IMR-90 (cell line): ENCODE data around the gene SHC2. TPM values are rescaled to one million over a fixed set of nuclear protein-coding genes. Genes with fewer than 3 reads are reported as not detected.

Experiments
- ATAC-seq: fragments of 200-7000 bp; cut with Tn5 transposase; 2 replicates; pipeline ENCODE4 v1.9.1; 2020; ENCODE audit warnings: low read depth, mild to moderate bottlenecking, moderate library complexity
- BruUV-seq: library from RNA; stranded (reverse); fragments of 400-500 nt; replicated peaks from 2 replicates; lab custom pipeline; 2021; lab: Mats Ljungman, UMichigan
- CTCF ChIA-PET: fragments of 300-600 bp; formaldehyde crosslinking; extraction: SDS; loops from one replicate; lab custom pipeline; 2021; ENCODE audit warnings: antibody characterized with exemption; lab: Yijun Ruan, JAX
- POLR2A ChIA-PET: fragments of 300-600 bp; sonication (Branson Sonifier 250); formaldehyde crosslinking; loops from one replicate; lab custom pipeline; 2022; ENCODE audit warnings: antibody characterized with exemption; ENCODE audit not compliant: unreplicated experiment; lab: Charles Lee
- DNase-seq: peaks from one replicate; pipeline ENCODE4 v3.0.0; 2013
- H2AFZ ChIP-seq: replicated peaks from 2 replicates; pipeline ENCODE3; 2013; ENCODE audit warnings: low read length, mild to moderate bottlenecking; ENCODE audit not compliant: poor library complexity
- H2AK5ac ChIP-seq: 2 replicates; pipeline ENCODE4 v1.6.1; 2013; ENCODE audit warnings: low read depth, low read length, inconsistent platforms
- H2AK9ac ChIP-seq: replicated peaks from 2 replicates; pipeline ENCODE3; 2013; ENCODE audit warnings: mild to moderate bottlenecking, low read depth, low read length, moderate library complexity; ENCODE audit not compliant: poor library complexity
- H2BK120ac ChIP-seq: 2 replicates; pipeline ENCODE4 v1.6.1; 2013; ENCODE audit warnings: low read depth, low read length, inconsistent platforms
- H2BK15ac ChIP-seq: 3 replicates; pipeline ENCODE4 v1.6.1; 2013; ENCODE audit warnings: low read depth, low read length, inconsistent platforms
- H2BK20ac ChIP-seq: 2 replicates; pipeline ENCODE4 v1.6.1; 2013; ENCODE audit warnings: low read depth, mild to moderate bottlenecking, inconsistent platforms, low read length, moderate library complexity
- H2BK5ac ChIP-seq: 2 replicates; pipeline ENCODE4 v1.6.1; 2013; ENCODE audit warnings: mild to moderate bottlenecking, low read depth, low read length, inconsistent platforms; ENCODE audit not compliant: poor library complexity, severe bottlenecking
- H3K14ac ChIP-seq: replicated peaks from 2 replicates; pipeline ENCODE4 v1.6.1; 2013; ENCODE audit warnings: low read depth, low read length, inconsistent platforms
- H3K18ac ChIP-seq: 2 replicates; pipeline ENCODE4 v1.6.1; 2013; ENCODE audit warnings: low read depth, low read length, control low read depth
- H3K23ac ChIP-seq: 2 replicates; pipeline ENCODE4 v1.6.1; 2013; ENCODE audit warnings: low read depth, low read length, inconsistent platforms
- H3K27ac ChIP-seq: 2 replicates; pipeline ENCODE4 v1.5.1; 2013; ENCODE audit warnings: mild to moderate bottlenecking, control low read depth, low read length; ENCODE audit not compliant: insufficient read depth
- H3K27me3 ChIP-seq: 2 replicates; pipeline ENCODE4 v1.6.1; 2013; ENCODE audit warnings: low read length; ENCODE audit not compliant: control insufficient read depth, insufficient read depth
- H3K36me3 ChIP-seq: 2 replicates; pipeline ENCODE4 v1.6.1; 2013; ENCODE audit warnings: low read length, mixed read lengths; ENCODE audit not compliant: control insufficient read depth, insufficient read depth
- H3K4ac ChIP-seq: 2 replicates; pipeline ENCODE4 v1.6.1; 2013; ENCODE audit warnings: low read depth, low read length, inconsistent platforms
- H3K4me1 ChIP-seq: 2 replicates; pipeline ENCODE4 v1.6.1; 2013; ENCODE audit warnings: low read length, mixed read lengths; ENCODE audit not compliant: control insufficient read depth, insufficient read depth
- H3K4me2 ChIP-seq: 2 replicates; pipeline ENCODE4 v1.6.1; 2013; ENCODE audit warnings: low read depth, mild to moderate bottlenecking, control low read depth, low read length, moderate library complexity
- H3K4me3 ChIP-seq: 2 replicates; pipeline ENCODE4 v1.5.1; 2013; ENCODE audit warnings: low read depth, mild to moderate bottlenecking, control low read depth, low read length, moderate library complexity; ENCODE audit not compliant: insufficient read depth
- H3K56ac ChIP-seq: 2 replicates; pipeline ENCODE4 v1.6.1; 2013; ENCODE audit warnings: low read length, inconsistent platforms; ENCODE audit not compliant: insufficient read depth; ENCODE audit errors: extremely low read depth
- H3K79me1 ChIP-seq, 2 experiments: 2 replicates each; pipeline ENCODE4 v1.6.1; 2013; ENCODE audit warnings: low read length in 2 of 2, inconsistent platforms in 1 of 2, low read depth in 1 of 2
- H3K9ac ChIP-seq: 2 replicates; pipeline ENCODE4 v1.6.1; 2013; ENCODE audit warnings: low read depth, low read length, control low read depth
- H3K9me1 ChIP-seq: 2 replicates; pipeline ENCODE4 v1.6.1; 2013; ENCODE audit warnings: low read length, inconsistent platforms; ENCODE audit not compliant: insufficient read depth
- H3K9me3 ChIP-seq: 2 replicates; pipeline ENCODE4 v1.6.1; 2013; ENCODE audit warnings: low read length; ENCODE audit not compliant: control insufficient read depth, insufficient read depth
- H4K20me1 ChIP-seq: 2 replicates; pipeline ENCODE4 v1.6.1; 2013; ENCODE audit warnings: low read length, inconsistent platforms; ENCODE audit not compliant: insufficient read depth
- H4K5ac ChIP-seq: 2 replicates; pipeline ENCODE4 v1.6.1; 2013; ENCODE audit warnings: mild to moderate bottlenecking, low read depth, low read length, control low read depth
- H4K8ac ChIP-seq, 2 experiments: 2 replicates each; pipeline ENCODE4 v1.6.1; 2013; ENCODE audit warnings: low read depth in 2 of 2, low read length in 2 of 2, control low read depth in 1 of 2, inconsistent platforms in 1 of 2
- H4K91ac ChIP-seq: 2 replicates; pipeline ENCODE4 v1.6.1; 2013; ENCODE audit warnings: low read depth, low read length, inconsistent platforms; ENCODE audit not compliant: insufficient read depth
- BHLHE40 ChIP-seq: fragments of 150-350 bp; IDR thresholded peaks from 2 replicates; pipeline ENCODE4 v1.6.1; 2016; ENCODE audit warnings: mild to moderate bottlenecking, low read depth, low read length
- CEBPB ChIP-seq: IDR thresholded peaks from 2 replicates; pipeline ENCODE4 v1.6.1; 2012; ENCODE audit warnings: low read depth, low read length, improper control_type of control experiment
- CHD1 ChIP-seq: IDR thresholded peaks from 2 replicates; pipeline ENCODE4 v1.6.1; 2012; ENCODE audit warnings: low read depth, low read length, improper control_type of control experiment
- FOS ChIP-seq: fragments of 150-350 bp; IDR thresholded peaks from 2 replicates; pipeline ENCODE4 v1.6.1; 2016; ENCODE audit warnings: low read depth, low read length
- MAFK ChIP-seq: IDR thresholded peaks from 2 replicates; pipeline ENCODE4 v1.6.1; 2012; ENCODE audit warnings: low read depth, low read length, improper control_type of control experiment
- MAZ ChIP-seq: IDR thresholded peaks from 2 replicates; pipeline ENCODE4 v1.6.1; 2012; ENCODE audit warnings: low read depth, mild to moderate bottlenecking, low read length, improper control_type of control experiment, moderate library complexity, borderline replicate concordance
- MXI1 ChIP-seq: IDR thresholded peaks from 2 replicates; pipeline ENCODE4 v1.6.1; 2012; ENCODE audit warnings: low read depth, mild to moderate bottlenecking, low read length, moderate library complexity, borderline replicate concordance
- NFE2L2 ChIP-seq: fragments of 150-350 bp; IDR thresholded peaks from 2 replicates; pipeline ENCODE4 v1.6.1; 2016; ENCODE audit warnings: low read depth, mild to moderate bottlenecking, low read length
- RAD21 ChIP-seq: IDR thresholded peaks from 2 replicates; pipeline ENCODE4 v1.6.1; 2012; ENCODE audit warnings: low read length, improper control_type of control experiment
- RFX5 ChIP-seq: IDR thresholded peaks from 2 replicates; pipeline ENCODE4 v1.8.0; 2012; ENCODE audit warnings: low read depth, mild to moderate bottlenecking, low read length, moderate library complexity
- SMC3 ChIP-seq: fragments of 150-350 bp; IDR thresholded peaks from 2 replicates; pipeline ENCODE4 v1.6.1; 2016; ENCODE audit warnings: low read depth, mild to moderate bottlenecking, antibody characterized with exemption, low read length, moderate library complexity
- WGBS, 2 experiments: methylation state at CpG; one replicate each; pipeline versions ENCODE4 v1.1.5 to v1.1.7; 2013; ENCODE audit warnings: missing lambda C conversion rate in 2 of 2; ENCODE audit not compliant: insufficient read length in 1 of 2; ENCODE audit errors: extremely low coverage in 2 of 2; 5-methylcytosine and 5-hydroxymethylcytosine counted together
- dilution Hi-C: fragments of 300-500 bp; cut with HindIII; formaldehyde crosslinking; loops from one replicate; pipeline ENCODE4 v1.14.3; 2018; ENCODE audit warnings: low sequenced_read_pairs; ENCODE audit not compliant: unreplicated experiment
- in situ Hi-C: fragments of 300-500 bp; cut with MboI; formaldehyde crosslinking; loops from 3 replicates; pipeline ENCODE4 v1.14.3; 2019; ENCODE audit warnings: low sequenced_read_pairs, inconsistent platforms, mixed read lengths
- intact Hi-C: fragments of 100-400 bp; cut with micrococcal nuclease; formaldehyde crosslinking; loops from 2 replicates; pipeline ENCODE4 v1.10.0; 2022
- polyA plus RNA-seq, 3 experiments: library from polyadenylated mRNA; depleted of rRNA; stranded (reverse); fragments of >200 nt; gene quantifications; 2 replicates each; pipeline ENCODE4 v1.2.3, GENCODE V29; 2012; ENCODE audit warnings: low replicate concordance in 1 of 3
- total RNA-seq: library from RNA; depleted of rRNA; stranded (reverse); fragments of >200 nt; gene quantifications from 2 replicates; pipeline ENCODE4 v1.2.3, GENCODE V29; 2012
- TF ChIP-seq, protein P1 (sequence below): fragments of 150-350 bp; IDR thresholded peaks from 2 replicates; pipeline ENCODE4 v1.6.1; 2016; ENCODE audit warnings: low read depth, mild to moderate bottlenecking, low read length, moderate library complexity, borderline replicate concordance
- TF ChIP-seq, protein P2 (sequence below): fragments of 150-350 bp; IDR thresholded peaks from 2 replicates; pipeline ENCODE4 v1.6.1; 2017; ENCODE audit warnings: mild to moderate bottlenecking, antibody characterized with exemption, low read length, low read depth
- TF ChIP-seq, protein P3 (sequence below): conservative IDR thresholded peaks from 2 replicates; pipeline ENCODE4 v1.5.1; 2012; ENCODE audit warnings: mild to moderate bottlenecking, low read depth, low read length, improper control_type of control experiment

SHC2 gene
- total and polyA plus RNA-seq, 2 of the 4 experiments (the other 2 are of a cell fraction) = 0.68 TPM; not detected in 1

DNA sequence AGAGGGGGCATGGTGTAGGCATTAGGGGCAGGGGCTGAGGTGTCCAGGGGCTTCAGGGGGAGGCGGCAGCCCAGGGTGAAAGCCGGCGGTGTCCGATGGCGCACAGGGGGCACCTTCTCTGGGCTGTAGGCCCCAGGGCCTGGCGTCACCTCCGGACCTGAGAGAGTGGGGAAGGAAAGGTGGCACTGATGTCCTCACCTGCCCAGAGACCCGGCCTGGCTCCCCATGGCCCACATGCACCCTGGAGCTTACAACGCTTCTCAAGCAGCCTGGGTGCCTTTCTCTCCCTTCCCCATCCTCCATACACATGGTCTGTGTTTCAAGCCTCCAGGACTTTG lies 3.3 kb upstream of the SHC2 start:
- Histone ChIP-seq H3K4me3 (no peak overlapping the region), H2BK20ac (no peak overlapping the region)

More for the DNA sequence above, 3.3 kb upstream of the SHC2 start:
- in situ Hi-C loops (no loop called here), dilution Hi-C loops (no loop called here), intact Hi-C loops (no loop called here)
- H2BK120ac ChIP-seq = no peak overlapping the region
- H3K9me3 ChIP-seq = no peaks in the 10 kb centered on the region; the same call in 1 of the 2 replicates
- no peaks in the 10 kb centered on the region for H4K20me1 ChIP-seq
- DNase-seq = no peak
- no peak overlapping the region for H4K8ac ChIP-seq
- no peak overlapping the region for H2AK9ac ChIP-seq
- POLR2A ChIA-PET = no interaction called here
- no peak overlapping the region for H3K23ac ChIP-seq
- no peak overlapping the region for H3K4ac ChIP-seq
- no peaks in the 10 kb centered on the region for H3K36me3 ChIP-seq
- H3K4me2 ChIP-seq = no peak overlapping the region
- H3K9ac ChIP-seq = no peak overlapping the region
- BruUV-seq = no TSS peak
- H4K91ac ChIP-seq = no peak overlapping the region
- no peak for ATAC-seq
- no peak overlapping the region for H3K14ac ChIP-seq
- no peak overlapping the region for H3K27ac ChIP-seq
- no peaks in the 10 kb centered on the region for H3K9me1 ChIP-seq
- H4K5ac ChIP-seq = no peak overlapping the region
- no peaks in the 10 kb centered on the region for H3K79me1 ChIP-seq
- no peak overlapping the region for H2BK5ac ChIP-seq
- no peak overlapping the region for H2AK5ac ChIP-seq
- peaks cover 3% of the 10 kb centered on the region; the same call in 1 of the 2 replicates for H3K4me1 ChIP-seq
- no peak for TF ChIP-seq MAFK
- TF ChIP-seq, protein P1, sequence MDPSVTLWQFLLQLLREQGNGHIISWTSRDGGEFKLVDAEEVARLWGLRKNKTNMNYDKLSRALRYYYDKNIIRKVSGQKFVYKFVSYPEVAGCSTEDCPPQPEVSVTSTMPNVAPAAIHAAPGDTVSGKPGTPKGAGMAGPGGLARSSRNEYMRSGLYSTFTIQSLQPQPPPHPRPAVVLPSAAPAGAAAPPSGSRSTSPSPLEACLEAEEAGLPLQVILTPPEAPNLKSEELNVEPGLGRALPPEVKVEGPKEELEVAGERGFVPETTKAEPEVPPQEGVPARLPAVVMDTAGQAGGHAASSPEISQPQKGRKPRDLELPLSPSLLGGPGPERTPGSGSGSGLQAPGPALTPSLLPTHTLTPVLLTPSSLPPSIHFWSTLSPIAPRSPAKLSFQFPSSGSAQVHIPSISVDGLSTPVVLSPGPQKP = no peak
- no peak for TF ChIP-seq RAD21
- no peak for TF ChIP-seq CHD1
- TF ChIP-seq, protein P2, sequence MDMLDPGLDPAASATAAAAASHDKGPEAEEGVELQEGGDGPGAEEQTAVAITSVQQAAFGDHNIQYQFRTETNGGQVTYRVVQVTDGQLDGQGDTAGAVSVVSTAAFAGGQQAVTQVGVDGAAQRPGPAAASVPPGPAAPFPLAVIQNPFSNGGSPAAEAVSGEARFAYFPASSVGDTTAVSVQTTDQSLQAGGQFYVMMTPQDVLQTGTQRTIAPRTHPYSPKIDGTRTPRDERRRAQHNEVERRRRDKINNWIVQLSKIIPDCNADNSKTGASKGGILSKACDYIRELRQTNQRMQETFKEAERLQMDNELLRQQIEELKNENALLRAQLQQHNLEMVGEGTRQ = no peak
- TF ChIP-seq BHLHE40 = no peak
- TF ChIP-seq, protein P3, sequence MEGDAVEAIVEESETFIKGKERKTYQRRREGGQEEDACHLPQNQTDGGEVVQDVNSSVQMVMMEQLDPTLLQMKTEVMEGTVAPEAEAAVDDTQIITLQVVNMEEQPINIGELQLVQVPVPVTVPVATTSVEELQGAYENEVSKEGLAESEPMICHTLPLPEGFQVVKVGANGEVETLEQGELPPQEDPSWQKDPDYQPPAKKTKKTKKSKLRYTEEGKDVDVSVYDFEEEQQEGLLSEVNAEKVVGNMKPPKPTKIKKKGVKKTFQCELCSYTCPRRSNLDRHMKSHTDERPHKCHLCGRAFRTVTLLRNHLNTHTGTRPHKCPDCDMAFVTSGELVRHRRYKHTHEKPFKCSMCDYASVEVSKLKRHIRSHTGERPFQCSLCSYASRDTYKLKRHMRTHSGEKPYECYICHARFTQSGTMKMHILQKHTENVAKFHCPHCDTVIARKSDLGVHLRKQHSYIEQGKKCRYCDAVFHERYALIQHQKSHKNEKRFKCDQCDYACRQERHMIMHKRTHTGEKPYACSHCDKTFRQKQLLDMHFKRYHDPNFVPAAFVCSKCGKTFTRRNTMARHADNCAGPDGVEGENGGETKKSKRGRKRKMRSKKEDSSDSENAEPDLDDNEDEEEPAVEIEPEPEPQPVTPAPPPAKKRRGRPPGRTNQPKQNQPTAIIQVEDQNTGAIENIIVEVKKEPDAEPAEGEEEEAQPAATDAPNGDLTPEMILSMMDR = no peak
- TF ChIP-seq RFX5 = no peak
- no peak for TF ChIP-seq CEBPB
- no peak for TF ChIP-seq SMC3
- TF ChIP-seq MAZ = no peak
- TF ChIP-seq FOS = no peak
- no peak for TF ChIP-seq NFE2L2
- no peak for TF ChIP-seq MXI1
- H2BK15ac ChIP-seq = no peak overlapping the region
- WGBS, 2 experiments = 92% methylated on average over 5 of the region's 9 CpGs; no CpG with 5 or more reads in 1 of the 2 experiments
- H3K18ac ChIP-seq = no peak overlapping the region
- H3K56ac ChIP-seq = no peak overlapping the region
- peaks cover 20% of the 10 kb centered on the region for H3K27me3 ChIP-seq
- CTCF ChIA-PET = no interaction called here
- H2AFZ ChIP-seq = no peak overlapping the region
